H9 (cell line): Measurements from ENCODE around the gene ABL2. TPM values are rescaled to one million over a fixed set of nuclear protein-coding genes. Genes with fewer than 3 reads are reported as not detected.

ENCODE experiments used
- DNase-seq: peaks from one replicate; pipeline ENCODE4 v3.0.0-alpha.2; 2017
- H2AFZ ChIP-seq: one replicate; pipeline ENCODE4 v1.6.1; 2013; ENCODE audit warnings: mild to moderate bottlenecking, low read length, control low read depth, moderate library complexity
- H2AK5ac ChIP-seq: 2 replicates; pipeline ENCODE4 v1.6.1; 2013; ENCODE audit warnings: low read length, control low read depth, mixed read lengths; ENCODE audit not compliant: insufficient read length
- H2BK120ac ChIP-seq: one replicate; pipeline ENCODE4 v1.6.1; 2013; ENCODE audit warnings: low read depth, mild to moderate bottlenecking, low read length, control low read depth, inconsistent platforms; ENCODE audit not compliant: poor library complexity, severe bottlenecking
- H2BK12ac ChIP-seq: 2 replicates; pipeline ENCODE4 v1.6.1; 2013; ENCODE audit warnings: low read length, control low read depth, mixed read lengths, low read depth; ENCODE audit not compliant: insufficient read length
- H2BK15ac ChIP-seq: 2 replicates; pipeline ENCODE4 v1.6.1; 2013; ENCODE audit warnings: low read depth, low read length, control low read depth
- H2BK20ac ChIP-seq: one replicate; pipeline ENCODE4 v1.6.1; 2013; ENCODE audit warnings: low read depth, mild to moderate bottlenecking, low read length, control low read depth, inconsistent platforms; ENCODE audit not compliant: poor library complexity, severe bottlenecking
- H2BK5ac ChIP-seq: 2 replicates; pipeline ENCODE4 v1.6.1; 2013; ENCODE audit warnings: low read length, control low read depth, mixed read lengths; ENCODE audit not compliant: insufficient read length
- H3K14ac ChIP-seq: 2 replicates; pipeline ENCODE4 v1.6.1; 2013; ENCODE audit warnings: low read length, control low read depth; ENCODE audit not compliant: insufficient read depth
- H3K18ac ChIP-seq: 2 replicates; pipeline ENCODE4 v1.6.1; 2013; ENCODE audit warnings: low read depth, mild to moderate bottlenecking, mixed read lengths, low read length, control low read depth; ENCODE audit not compliant: insufficient read length
- H3K23ac ChIP-seq: 2 replicates; pipeline ENCODE4 v1.6.1; 2013; ENCODE audit warnings: low read length, control low read depth, mixed read lengths, low read depth; ENCODE audit not compliant: insufficient read length
- H3K23me2 ChIP-seq: 2 replicates; pipeline ENCODE4 v1.6.1; 2013; ENCODE audit warnings: low read depth, mild to moderate bottlenecking, mixed read lengths, low read length, control low read depth; ENCODE audit not compliant: insufficient read length, poor library complexity, severe bottlenecking
- H3K27ac ChIP-seq: 2 replicates; pipeline ENCODE4 v1.5.1; 2013; ENCODE audit warnings: low read length, control low read depth, mixed read lengths, low read depth; ENCODE audit not compliant: insufficient read length
- H3K27me3 ChIP-seq: 2 replicates; pipeline ENCODE4 v1.6.1; 2013; ENCODE audit warnings: low read length, control low read depth, inconsistent platforms; ENCODE audit not compliant: insufficient read depth
- H3K4ac ChIP-seq: 2 replicates; pipeline ENCODE4 v1.6.1; 2013; ENCODE audit warnings: low read depth, mild to moderate bottlenecking, control low read depth, inconsistent platforms, low read length, moderate library complexity
- H3K4me1 ChIP-seq: 2 replicates; pipeline ENCODE4 v1.6.1; 2013; ENCODE audit warnings: low read length, control low read depth, inconsistent platforms; ENCODE audit not compliant: insufficient read depth
- H3K4me2 ChIP-seq: 2 replicates; pipeline ENCODE4 v1.6.1; 2013; ENCODE audit warnings: low read length, control low read depth, mixed read lengths; ENCODE audit not compliant: insufficient read length, insufficient read depth
- H3K56ac ChIP-seq: 2 replicates; pipeline ENCODE4 v1.6.1; 2013; ENCODE audit warnings: low read depth, mild to moderate bottlenecking, mixed read lengths, low read length, control low read depth; ENCODE audit not compliant: insufficient read length
- H3K79me1 ChIP-seq: 2 replicates; pipeline ENCODE4 v1.6.1; 2013; ENCODE audit warnings: low read depth, mild to moderate bottlenecking, moderate library complexity, low read length, control low read depth, inconsistent platforms; ENCODE audit not compliant: insufficient read depth, poor library complexity, severe bottlenecking
- H3K79me2 ChIP-seq: 2 replicates; pipeline ENCODE4 v1.6.1; 2013; ENCODE audit warnings: low read length, control low read depth, inconsistent platforms; ENCODE audit not compliant: insufficient read depth
- H3K9ac ChIP-seq: 2 replicates; pipeline ENCODE4 v1.6.1; 2013; ENCODE audit warnings: low read length, control low read depth, mixed read lengths; ENCODE audit not compliant: insufficient read length; ENCODE audit errors: extremely low read depth
- H3K9me3 ChIP-seq: one replicate; pipeline ENCODE4 v1.6.1; 2013; ENCODE audit warnings: low read depth, low read length, inconsistent platforms; ENCODE audit not compliant: control insufficient read depth
- H3T11ph ChIP-seq: one replicate; pipeline ENCODE4 v1.6.1; 2013; ENCODE audit warnings: mild to moderate bottlenecking, low read length, control low read depth, inconsistent platforms
- H4K20me1 ChIP-seq: one replicate; pipeline ENCODE4 v1.6.1; 2013; ENCODE audit not compliant: control insufficient read depth, insufficient read length, insufficient read depth
- H4K5ac ChIP-seq: 2 replicates; pipeline ENCODE4 v1.6.1; 2013; ENCODE audit warnings: low read depth, mild to moderate bottlenecking, mixed read lengths, low read length, control low read depth; ENCODE audit not compliant: insufficient read length
- H4K8ac ChIP-seq: replicated peaks from 2 replicates; pipeline ENCODE4 v1.6.1; 2013; ENCODE audit warnings: low read length, control low read depth, mixed read lengths, low read depth; ENCODE audit not compliant: insufficient read length
- H4K91ac ChIP-seq: 2 replicates; pipeline ENCODE4 v1.6.1; 2013; ENCODE audit warnings: low read depth, mild to moderate bottlenecking, moderate library complexity, mixed read lengths, low read length, control low read depth; ENCODE audit not compliant: insufficient read length
- H3K27ac Mint-ChIP-seq, 3 experiments: 2 replicates in 2 of 3; 3 replicates in 1 of 3; pipeline ENCODE4 v1.8.0; 2020 to 2021; ENCODE audit warnings: mixed read lengths in 3 of 3, mild to moderate bottlenecking in 1 of 3, moderate library complexity in 1 of 3
- H3K27me3 Mint-ChIP-seq: 2 replicates; pipeline ENCODE4 v1.8.0; 2021; ENCODE audit warnings: low read depth, mild to moderate bottlenecking, moderate library complexity, mixed read lengths
- H3K36me3 Mint-ChIP-seq, 3 experiments: 2 replicates in 2 of 3; 3 replicates in 1 of 3; pipeline ENCODE4 v1.8.0; 2020 to 2021; ENCODE audit warnings: low read depth in 3 of 3, mixed read lengths in 3 of 3; ENCODE audit not compliant: insufficient read depth in 1 of 3
- H3K4me1 Mint-ChIP-seq, 2 experiments: 2 replicates each; pipeline ENCODE4 v1.8.0; 2020; ENCODE audit warnings: mixed read lengths in 2 of 2
- H3K4me3 Mint-ChIP-seq, 2 experiments: 2 replicates in 1 of 2; 3 replicates in 1 of 2; pipeline ENCODE4 v1.8.0; 2020 to 2021; ENCODE audit warnings: mild to moderate bottlenecking in 2 of 2, mixed read lengths in 2 of 2, moderate library complexity in 1 of 2
- H3K9me3 Mint-ChIP-seq, 2 experiments: 2 replicates in 1 of 2; 3 replicates in 1 of 2; pipeline ENCODE4 v1.8.0; 2020; ENCODE audit warnings: mild to moderate bottlenecking in 2 of 2, mixed read lengths in 2 of 2, moderate library complexity in 1 of 2
- WGBS: extraction: QIAGEN DNeasy Blood & Tissue Kit; methylation state at CpG from one replicate; pipeline ENCODE4 v1.1.7; 2013; ENCODE audit warnings: missing lambda C conversion rate, low lambda C conversion rate, mixed read lengths; ENCODE audit not compliant: insufficient read length; ENCODE audit errors: extremely low coverage; 5-methylcytosine and 5-hydroxymethylcytosine counted together
- total RNA-seq: library from RNA; stranded (reverse); gene quantifications from 2 replicates; pipeline ENCODE4 v1.2.1, GENCODE V29; 2021
- TF ChIP-seq, protein P1 (sequence below): fragments of 200-600 bp; sonication (generic); conservative IDR thresholded peaks from 3 replicates; pipeline ENCODE4 v1.8.0; 2021; ENCODE audit warnings: antibody characterized with exemption, mild to moderate bottlenecking

Gene ABL2
- total RNA-seq, 1 experiment from 2014 or later: 21.2 TPM

DNA sequence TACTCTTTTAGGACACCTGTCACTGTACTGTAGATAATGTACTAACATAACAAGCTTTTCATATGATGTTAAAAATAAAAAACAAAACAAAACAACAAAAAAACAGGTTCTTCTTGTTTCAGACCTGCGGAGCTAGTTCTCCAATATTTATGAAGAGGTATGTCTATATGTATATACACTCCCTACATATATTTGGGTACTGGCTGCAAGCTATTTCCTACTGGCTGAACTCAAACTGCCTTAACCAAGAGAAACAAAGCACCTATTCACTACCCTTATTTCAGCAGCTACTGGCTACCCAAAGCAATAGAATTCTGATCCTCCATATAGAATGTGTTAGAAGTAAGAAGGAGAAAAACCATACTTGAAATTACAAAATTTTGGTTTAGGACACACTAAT lies 73.5 kb downstream of the ABL2 start:
- Mint-ChIP-seq H3K4me1 (no peaks in the 10 kb centered on the region; a peak in 1 of 4 replicates), H3K27ac (no peak overlapping the region), H3K36me3 (no peaks in the 10 kb centered on the region), H3K27me3 (no peaks in the 10 kb centered on the region), H3K4me3 (no peak overlapping the region), H3K9me3 (no peaks in the 10 kb centered on the region)
- H4K8ac ChIP-seq: no peak overlapping the region
- H4K5ac ChIP-seq: no peak overlapping the region
- no peak overlapping the region for H3K27ac ChIP-seq
- no peak overlapping the region for H3K56ac ChIP-seq
- H2BK5ac ChIP-seq: no peak overlapping the region
- no peaks in the 10 kb centered on the region for H3K23me2 ChIP-seq
- peaks cover 3% of the 10 kb centered on the region for H3K79me1 ChIP-seq
- H3K4ac ChIP-seq: no peak overlapping the region
- no peak overlapping the region for H2BK120ac ChIP-seq
- no CpG with 5 or more reads among the region's 1 CpG for WGBS
- H3K14ac ChIP-seq: no peak overlapping the region
- TF ChIP-seq, protein P1, sequence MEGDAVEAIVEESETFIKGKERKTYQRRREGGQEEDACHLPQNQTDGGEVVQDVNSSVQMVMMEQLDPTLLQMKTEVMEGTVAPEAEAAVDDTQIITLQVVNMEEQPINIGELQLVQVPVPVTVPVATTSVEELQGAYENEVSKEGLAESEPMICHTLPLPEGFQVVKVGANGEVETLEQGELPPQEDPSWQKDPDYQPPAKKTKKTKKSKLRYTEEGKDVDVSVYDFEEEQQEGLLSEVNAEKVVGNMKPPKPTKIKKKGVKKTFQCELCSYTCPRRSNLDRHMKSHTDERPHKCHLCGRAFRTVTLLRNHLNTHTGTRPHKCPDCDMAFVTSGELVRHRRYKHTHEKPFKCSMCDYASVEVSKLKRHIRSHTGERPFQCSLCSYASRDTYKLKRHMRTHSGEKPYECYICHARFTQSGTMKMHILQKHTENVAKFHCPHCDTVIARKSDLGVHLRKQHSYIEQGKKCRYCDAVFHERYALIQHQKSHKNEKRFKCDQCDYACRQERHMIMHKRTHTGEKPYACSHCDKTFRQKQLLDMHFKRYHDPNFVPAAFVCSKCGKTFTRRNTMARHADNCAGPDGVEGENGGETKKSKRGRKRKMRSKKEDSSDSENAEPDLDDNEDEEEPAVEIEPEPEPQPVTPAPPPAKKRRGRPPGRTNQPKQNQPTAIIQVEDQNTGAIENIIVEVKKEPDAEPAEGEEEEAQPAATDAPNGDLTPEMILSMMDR: no peak
- H3K4me2 ChIP-seq: no peak overlapping the region
- H3T11ph ChIP-seq: no peak overlapping the region
- H3K18ac ChIP-seq: no peak overlapping the region
- H4K91ac ChIP-seq: no peak overlapping the region
- no peak for DNase-seq
- no peak overlapping the region for H2BK15ac ChIP-seq
- no peak overlapping the region for H2BK12ac ChIP-seq
- H3K9me3 ChIP-seq: no peaks in the 10 kb centered on the region
- H3K79me2 ChIP-seq: no peaks in the 10 kb centered on the region; the same call in 1 of the 2 replicates
- no peak overlapping the region for H3K23ac ChIP-seq
- no peak overlapping the region for H3K9ac ChIP-seq
- H3K4me1 ChIP-seq: no peaks in the 10 kb centered on the region
- H2BK20ac ChIP-seq: no peak overlapping the region
- H2AK5ac ChIP-seq: no peak overlapping the region
- H3K27me3 ChIP-seq: no peaks in the 10 kb centered on the region
- no peak overlapping the region for H2AFZ ChIP-seq
- H4K20me1 ChIP-seq: no peaks in the 10 kb centered on the region
